KOPT-K1 (cell line): ENCODE measurements around the gene MYBPC1.

ENCODE experiments used
- H3K27ac ChIP-seq: fragments of 200-600 bp; sonication (generic); 2 replicates; pipeline ENCODE4 v1.5.1; 2016; ENCODE audit warnings: antibody characterized with exemption, mild to moderate bottlenecking, low read depth, low read length; ENCODE audit not compliant: poor library complexity, severe bottlenecking
- H3K36me3 ChIP-seq: fragments of 200-600 bp; sonication (generic); 2 replicates; pipeline ENCODE4 v1.5.1; 2017; ENCODE audit warnings: antibody characterized with exemption, mild to moderate bottlenecking, low read length, moderate library complexity; ENCODE audit not compliant: insufficient read depth
- H3K9me3 ChIP-seq: fragments of 200-600 bp; sonication (generic); 2 replicates; pipeline ENCODE4 v1.5.1; 2017; ENCODE audit warnings: antibody characterized with exemption, low read length, mild to moderate bottlenecking; ENCODE audit not compliant: insufficient read depth, poor library complexity, severe bottlenecking

MYBPC1 gene

DNA sequence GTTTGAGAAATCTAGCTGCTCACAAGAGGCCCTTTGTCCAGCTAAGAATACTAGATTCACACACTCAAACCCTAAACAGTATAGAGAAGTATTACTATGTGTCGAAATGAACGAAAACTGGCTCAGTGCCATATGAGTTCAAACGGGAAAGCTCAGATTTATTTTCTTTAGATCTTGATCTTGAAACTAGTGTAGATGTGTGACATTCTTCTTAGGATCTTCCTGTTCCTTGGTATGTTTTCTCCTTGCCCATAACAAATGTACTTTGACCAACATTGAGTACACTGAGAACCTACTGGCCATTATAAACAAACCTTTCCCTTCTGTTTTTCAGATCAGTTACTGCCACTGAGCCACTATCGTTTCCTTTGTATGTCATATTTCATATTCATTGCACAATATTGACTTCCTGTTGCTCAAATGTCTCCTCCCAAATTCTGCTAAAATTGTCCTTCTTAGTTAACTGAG lies 21.3 kb downstream of the MYBPC1 start:
- Histone ChIP-seq H3K27ac (no peak overlapping the region), H3K9me3 (no peaks in the 10 kb centered on the region), H3K36me3 (no peaks in the 10 kb centered on the region)

DNA sequence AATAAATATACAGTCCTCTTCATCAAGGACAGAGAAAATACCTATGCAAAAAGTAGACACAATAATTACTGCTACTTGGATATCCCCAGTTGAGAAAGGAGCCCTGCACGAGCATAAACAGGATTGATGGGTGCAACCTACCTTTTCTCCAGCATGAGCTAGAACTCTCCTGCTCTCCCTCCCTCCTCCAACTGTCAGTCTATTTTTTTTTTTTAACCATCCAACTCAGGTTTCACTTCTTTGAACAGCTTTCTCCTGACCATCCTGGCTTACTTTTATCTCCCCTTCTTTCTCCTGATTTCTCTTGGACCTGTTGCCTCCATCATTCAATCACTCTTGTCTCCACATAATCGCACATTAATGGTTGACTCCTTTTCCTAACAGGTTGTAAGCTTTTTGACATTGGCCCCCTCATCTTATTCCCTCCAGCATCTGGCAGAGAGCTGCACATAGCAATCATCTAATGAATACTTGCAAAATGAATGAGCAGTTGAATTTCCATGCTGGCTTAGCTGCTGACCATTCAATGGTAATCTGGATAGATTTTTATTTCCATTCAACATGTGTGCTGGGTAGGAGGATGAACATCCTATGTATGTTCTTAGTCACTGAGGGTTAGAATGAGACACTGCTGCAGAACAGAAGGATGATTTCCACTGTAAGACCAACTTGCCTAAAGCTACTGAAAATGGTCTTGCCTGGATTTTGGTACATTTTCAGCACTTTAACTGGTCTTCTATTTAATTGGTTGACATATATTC lies 24.4 kb downstream of the MYBPC1 start:
- H3K9me3 ChIP-seq: no peaks in the 10 kb centered on the region
- no peak overlapping the region for H3K27ac ChIP-seq
- no peaks in the 10 kb centered on the region for H3K36me3 ChIP-seq

DNA sequence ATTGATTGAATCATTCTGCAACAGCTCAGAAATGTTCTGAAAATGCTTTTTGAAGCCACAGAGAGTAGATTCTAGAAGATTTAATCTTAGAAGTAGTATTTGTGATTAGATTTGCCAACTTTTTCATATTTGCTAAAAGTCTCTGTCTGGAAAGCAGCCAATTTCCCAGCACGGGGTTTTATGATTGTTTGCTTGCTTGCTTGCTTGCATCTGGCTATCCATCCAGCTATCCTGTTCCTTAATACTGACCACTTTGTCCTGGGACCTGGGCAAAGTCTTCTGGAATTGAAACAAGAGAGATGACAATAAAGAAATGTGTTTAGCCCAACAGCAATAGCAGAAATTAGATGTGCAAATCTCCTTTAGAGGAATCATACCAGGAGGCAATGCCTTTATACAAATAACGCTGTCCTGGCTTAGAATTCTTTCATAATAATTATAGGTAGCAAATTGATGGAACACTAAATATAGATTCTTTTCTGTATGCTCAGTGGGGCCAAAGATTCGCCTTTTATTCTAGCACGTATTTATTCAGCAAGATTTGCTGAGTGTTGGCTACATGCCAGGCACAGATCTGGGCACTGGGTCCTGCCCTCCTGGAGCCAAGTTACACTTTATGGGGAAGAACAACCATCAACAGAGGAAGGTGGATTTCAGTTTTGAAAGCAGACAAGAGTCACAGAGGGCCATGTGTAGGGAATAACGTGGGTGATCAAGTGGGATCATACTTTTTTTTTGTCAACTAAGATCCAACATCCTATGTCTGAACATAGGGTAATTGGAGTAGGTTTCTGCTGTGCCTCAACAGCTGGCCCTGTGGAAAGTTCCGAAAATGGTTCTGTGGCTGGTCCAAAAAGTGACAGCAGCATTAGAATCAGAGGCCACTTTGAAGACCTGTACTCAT lies 25.3 kb downstream of the MYBPC1 start:
- Histone ChIP-seq H3K27ac (no peak overlapping the region), H3K36me3 (no peaks in the 10 kb centered on the region), H3K9me3 (no peaks in the 10 kb centered on the region)

DNA sequence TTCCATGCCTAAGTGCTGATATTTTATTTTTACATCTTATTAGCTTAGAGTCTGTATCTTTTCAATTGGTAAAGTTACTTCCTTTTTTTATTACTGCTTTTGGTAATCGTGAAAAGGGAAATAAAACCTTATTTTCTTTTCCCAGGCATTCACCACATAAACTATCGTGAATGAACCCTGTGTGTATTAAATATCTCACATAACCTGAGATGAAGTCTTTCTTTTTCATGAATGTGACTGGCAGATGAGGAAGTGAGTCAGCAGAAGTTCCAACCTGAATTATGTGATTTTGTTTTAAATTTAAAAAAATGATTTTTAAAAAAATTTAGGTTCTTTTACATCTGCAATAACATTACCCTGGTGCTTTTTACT lies 26.0 kb downstream of the MYBPC1 start:
- Histone ChIP-seq H3K9me3 (no peaks in the 10 kb centered on the region), H3K27ac (no peak overlapping the region), H3K36me3 (no peaks in the 10 kb centered on the region)

DNA sequence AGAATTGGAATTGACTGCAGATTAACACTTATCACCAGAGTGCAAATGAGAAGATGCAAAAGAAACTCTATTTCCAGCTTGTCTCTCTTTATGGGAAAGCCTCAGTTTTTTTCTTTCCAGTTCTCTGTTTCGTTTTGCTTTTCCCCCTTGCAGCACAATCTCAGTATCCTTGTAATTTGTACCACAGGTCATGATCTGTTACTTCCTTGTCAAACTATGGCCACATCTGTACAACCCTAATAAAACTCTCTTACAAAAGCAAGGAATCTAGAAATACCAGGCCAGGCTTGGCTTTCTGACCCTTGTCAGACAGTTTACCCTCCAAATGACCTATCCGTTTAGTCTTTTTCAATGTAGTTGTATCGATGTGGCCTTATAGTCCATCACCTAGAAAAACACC lies 33.9 kb downstream of the MYBPC1 start:
- H3K27ac ChIP-seq: no peak overlapping the region

DNA sequence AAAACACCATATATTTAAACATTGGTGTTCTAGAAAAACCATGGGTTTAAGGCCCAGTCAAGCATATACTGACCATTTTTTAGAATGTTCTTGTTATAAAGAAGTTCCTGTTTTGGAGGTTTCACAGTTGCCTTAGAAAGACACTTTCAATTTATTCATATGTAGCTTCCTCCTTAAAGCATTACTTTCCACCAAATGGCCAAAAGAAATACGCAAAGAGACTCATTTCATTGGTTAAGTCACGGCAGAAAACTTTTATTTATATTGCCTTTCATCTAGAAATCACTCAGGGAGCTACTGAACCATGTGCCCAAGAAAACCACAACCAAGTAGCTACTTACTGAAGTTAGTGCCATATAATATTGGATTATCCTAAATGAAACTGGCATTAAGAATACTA lies 40.0 kb downstream of the MYBPC1 start:
- H3K36me3 ChIP-seq: no peaks in the 10 kb centered on the region
- no peak overlapping the region for H3K27ac ChIP-seq
- H3K9me3 ChIP-seq: no peaks in the 10 kb centered on the region

More for the DNA sequence above, 33.9 kb downstream of the MYBPC1 start:
- H3K9me3 ChIP-seq: no peaks in the 10 kb centered on the region
- H3K36me3 ChIP-seq: no peaks in the 10 kb centered on the region

DNA sequence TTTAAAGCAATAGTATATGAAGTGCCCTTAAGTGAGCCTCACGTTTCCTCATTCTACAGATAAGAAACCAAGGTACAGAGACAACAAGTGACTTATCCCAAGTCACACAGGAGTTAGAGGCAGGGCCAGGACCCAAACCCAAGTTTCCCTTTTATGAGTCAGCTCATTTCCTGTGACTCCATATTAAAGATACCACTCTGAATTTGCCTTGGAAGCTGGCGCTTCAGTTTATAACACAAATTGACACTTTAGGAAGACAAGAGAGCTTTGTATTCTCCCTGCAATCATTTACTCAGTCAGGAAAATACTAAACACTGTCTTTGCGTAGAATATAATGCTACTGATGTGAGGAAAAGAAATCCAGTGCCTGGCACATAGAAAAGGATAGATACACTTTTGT lies 43.2 kb downstream of the MYBPC1 start:
- Histone ChIP-seq H3K36me3 (no peaks in the 10 kb centered on the region), H3K9me3 (no peaks in the 10 kb centered on the region), H3K27ac (no peak overlapping the region)

DNA sequence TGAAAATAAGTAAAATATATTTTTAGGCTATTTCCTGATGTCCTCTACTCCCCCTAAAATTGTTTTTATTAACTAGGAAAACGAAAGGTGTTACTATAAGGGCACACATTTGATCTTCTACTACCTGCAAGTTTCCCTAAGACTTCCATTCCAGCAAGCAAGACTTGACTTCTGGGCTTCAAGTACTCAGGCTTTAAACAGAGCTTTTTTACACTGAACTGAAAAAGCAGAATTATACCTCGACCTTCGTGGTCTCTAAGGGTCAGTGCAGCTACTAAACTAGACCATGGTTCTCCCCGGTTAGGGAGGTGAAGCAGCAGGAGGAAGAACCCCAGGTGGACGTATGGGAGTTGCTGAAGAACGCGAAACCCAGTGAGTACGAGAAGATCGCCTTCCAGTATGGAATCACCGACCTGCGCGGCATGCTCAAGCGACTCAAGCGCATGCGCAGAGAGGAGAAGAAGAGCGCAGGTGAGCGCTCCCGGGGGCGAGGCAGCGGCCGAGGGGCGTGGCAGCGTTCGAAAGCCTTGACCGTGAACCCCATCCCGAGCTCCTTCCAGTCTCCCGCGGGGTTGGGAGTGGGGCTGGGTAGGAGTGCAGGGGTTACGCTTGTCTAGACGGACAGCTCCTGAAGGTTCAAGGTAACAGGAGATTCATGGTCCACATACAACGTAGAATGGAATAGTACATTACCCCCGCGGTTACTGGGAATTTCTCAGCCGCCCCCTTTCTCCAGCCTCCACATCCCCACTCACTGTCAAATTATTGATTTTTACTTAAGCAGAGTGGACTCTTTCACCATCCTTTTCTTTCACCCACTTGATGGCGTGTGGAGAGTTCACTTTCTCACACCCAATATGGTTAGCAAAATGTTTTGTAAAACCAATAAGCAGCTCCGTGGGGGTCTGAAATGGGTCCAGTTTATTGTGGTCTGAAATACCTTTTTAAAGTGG lies 47.6 kb downstream of the MYBPC1 start:
- Histone ChIP-seq H3K36me3 (no peaks in the 10 kb centered on the region), H3K27ac (no peak overlapping the region), H3K9me3 (no peaks in the 10 kb centered on the region)

DNA sequence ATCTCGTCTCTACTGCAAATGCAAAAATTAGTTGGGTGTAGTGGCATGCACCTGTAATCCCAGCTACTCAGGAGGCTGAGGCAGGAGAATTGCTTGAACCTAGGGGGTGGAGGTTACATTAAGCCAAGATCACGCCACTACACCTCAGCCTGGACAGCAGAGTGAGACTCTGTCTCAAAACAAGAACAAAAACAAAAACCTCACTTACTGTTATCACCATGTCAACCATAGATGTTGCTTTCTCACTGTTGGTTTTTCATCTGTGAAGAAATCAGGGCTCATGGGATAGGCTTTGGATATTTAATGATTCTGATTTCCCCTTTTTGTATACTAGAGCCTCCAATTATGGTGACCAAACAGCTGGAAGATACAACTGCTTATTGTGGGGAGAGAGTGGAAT lies 52.9 kb downstream of the MYBPC1 start:
- Histone ChIP-seq H3K27ac (no peak overlapping the region), H3K9me3 (no peaks in the 10 kb centered on the region), H3K36me3 (no peaks in the 10 kb centered on the region)

DNA sequence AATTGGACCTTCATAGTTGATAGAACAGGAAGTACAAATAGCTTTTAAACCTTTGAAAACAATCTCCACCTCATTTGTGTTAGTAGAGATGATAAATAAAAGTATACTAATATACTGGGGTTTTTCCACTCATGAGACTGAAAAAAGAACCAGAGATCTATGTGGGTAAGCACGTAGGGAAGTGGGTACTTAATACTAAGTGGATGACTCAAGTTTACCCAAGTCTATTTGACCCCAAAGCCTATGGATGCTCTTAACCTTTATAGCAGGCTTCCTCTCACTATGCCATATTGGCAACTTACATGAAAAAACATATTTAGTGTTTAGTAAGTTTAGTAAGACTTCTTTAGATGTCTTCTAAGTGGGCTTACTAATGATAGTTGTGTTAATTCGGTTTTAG lies 53.4 kb downstream of the MYBPC1 start:
- no peaks in the 10 kb centered on the region for H3K9me3 ChIP-seq

DNA sequence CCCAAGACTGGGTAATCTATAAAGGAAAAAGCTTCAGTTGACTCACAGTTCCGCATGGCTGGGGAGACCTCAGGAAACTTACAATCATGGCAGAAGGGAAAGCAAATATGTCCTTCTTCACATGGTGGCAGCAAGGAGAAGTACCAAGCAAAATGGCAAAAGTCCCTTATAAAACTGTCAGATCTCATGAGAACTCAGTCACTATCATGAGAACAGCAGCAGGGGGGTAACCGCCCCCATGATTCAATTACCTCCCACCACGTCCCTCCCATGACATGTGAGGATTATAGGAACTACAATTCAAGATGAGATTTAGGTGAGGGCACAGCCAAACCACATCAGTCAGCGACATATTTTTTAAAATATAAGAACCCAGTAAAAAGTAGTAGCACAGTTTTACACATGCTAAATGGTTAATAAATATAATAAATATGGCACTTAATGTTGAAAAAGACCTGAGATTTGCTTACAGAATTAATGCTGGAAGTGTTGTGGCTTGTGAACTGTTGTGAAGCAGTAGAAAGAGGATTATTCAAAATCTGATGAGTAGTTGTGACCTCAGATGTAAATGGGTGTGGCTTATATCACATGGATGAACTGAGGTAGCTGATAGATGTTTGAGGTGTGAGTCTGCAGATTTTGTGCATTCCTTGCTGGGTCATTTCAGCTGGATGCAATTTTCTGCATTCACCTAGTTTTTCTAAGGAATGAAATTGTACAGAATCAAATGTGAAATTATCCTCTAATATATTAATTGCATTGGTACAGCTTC lies 55.8 kb downstream of the MYBPC1 start:
- Histone ChIP-seq H3K36me3 (no peaks in the 10 kb centered on the region), H3K27ac (no peak overlapping the region), H3K9me3 (no peaks in the 10 kb centered on the region)

More for the DNA sequence above, 53.4 kb downstream of the MYBPC1 start:
- Histone ChIP-seq H3K27ac (no peak overlapping the region), H3K36me3 (no peaks in the 10 kb centered on the region)

DNA sequence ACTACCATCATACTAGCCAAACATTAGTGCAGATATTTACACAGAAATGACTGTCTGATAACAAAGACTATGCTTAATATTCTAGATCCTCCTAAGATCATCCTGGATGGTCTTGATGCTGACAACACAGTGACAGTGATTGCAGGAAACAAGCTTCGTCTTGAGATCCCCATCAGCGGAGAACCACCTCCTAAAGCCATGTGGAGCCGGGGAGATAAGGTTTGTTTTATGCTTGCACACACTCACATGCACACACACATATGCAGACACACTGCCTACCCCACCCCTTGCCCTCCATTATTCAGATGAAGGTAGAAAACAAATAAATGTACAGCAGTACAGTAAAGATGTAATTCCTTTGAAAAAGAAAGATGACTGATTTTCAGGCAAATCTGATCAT lies 58.3 kb downstream of the MYBPC1 start:
- no peaks in the 10 kb centered on the region for H3K36me3 ChIP-seq
- H3K27ac ChIP-seq: no peak overlapping the region
- no peaks in the 10 kb centered on the region for H3K9me3 ChIP-seq

DNA sequence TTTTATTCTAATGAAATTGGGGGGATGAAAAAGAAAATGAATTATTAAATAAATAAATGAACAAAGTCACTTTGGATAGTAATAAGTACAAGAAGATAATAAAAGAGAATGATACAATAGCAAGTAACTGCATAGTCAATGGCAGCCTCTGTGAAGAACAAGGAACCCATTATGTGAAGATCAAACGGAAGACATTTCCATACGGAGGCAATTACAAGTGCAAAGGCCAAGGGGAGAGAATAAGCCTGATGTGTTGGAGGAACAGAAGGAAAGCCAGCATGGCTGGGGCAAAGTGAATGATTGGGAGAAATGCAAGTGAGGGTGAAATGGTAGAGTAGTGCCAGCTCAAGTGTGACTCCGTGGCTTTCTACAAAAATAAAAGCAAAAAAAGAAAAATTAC lies 58.7 kb downstream of the MYBPC1 start:
- Histone ChIP-seq H3K27ac (no peak overlapping the region), H3K36me3 (no peaks in the 10 kb centered on the region), H3K9me3 (no peaks in the 10 kb centered on the region)

DNA sequence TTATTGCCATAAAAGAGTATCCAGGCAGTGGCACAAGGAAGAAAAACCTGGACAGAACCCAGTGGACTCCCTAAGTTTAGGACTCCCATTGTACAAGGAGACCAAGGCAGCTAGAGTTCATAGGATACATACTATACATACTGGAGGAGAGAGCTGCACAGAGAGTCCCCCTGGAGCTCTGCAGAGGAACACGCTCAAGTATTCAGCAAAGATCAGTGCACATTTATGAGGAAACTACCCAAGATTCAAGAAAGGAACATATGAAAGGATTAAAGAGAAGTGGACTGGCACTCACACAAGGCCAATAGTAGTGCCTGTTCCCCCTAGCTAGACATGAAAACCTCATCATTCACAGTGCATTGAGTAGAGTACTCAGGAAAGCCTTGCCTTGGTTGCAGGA lies 59.7 kb downstream of the MYBPC1 start:
- H3K36me3 ChIP-seq: no peaks in the 10 kb centered on the region
- H3K9me3 ChIP-seq: no peaks in the 10 kb centered on the region
- no peak overlapping the region for H3K27ac ChIP-seq
